Activated T-helper 1 cell treated with anti-CD3 and anti-CD28 coated beads, Interleukin-12 subunit alpha, Interleukin-12 subunit beta, Interleukin-2, Interleukin-4 antibody, amounts not matched to agents 30 ng/mL and 10 ng/mL and 1 ng/mL, durations not matched to agents 14 hours and 24 hours and 36 hours (primary cell): ENCODE data around the gene TIA1. TPM values are rescaled to one million over a fixed set of nuclear protein-coding genes. Genes with fewer than 3 reads are reported as not detected.
A peak's percentile ranks its signal among the peaks of the same experiment; 100 is the strongest.
"Not testable (repeated sequence)": the region's sequence is repeated elsewhere in the genome, so short reads cannot be mapped to it uniquely, and the experiment has no call there.

Experiments
- DNase-seq: peaks from one replicate; pipeline ENCODE4 v3.0.0; 2021; ENCODE audit warnings: low spot score
- H3K27ac Mint-ChIP-seq: one replicate; pipeline ENCODE4 v1.8.0; 2021; ENCODE audit warnings: mild to moderate bottlenecking, mixed read lengths
- H3K27me3 Mint-ChIP-seq: one replicate; pipeline ENCODE4 v1.8.0; 2022; ENCODE audit warnings: mild to moderate bottlenecking, moderate library complexity, mixed read lengths; ENCODE audit not compliant: insufficient read depth
- H3K36me3 Mint-ChIP-seq: one replicate; pipeline ENCODE4 v1.8.0; 2021; ENCODE audit warnings: low read depth, mixed read lengths
- H3K4me1 Mint-ChIP-seq: one replicate; pipeline ENCODE4 v1.8.0; 2021; ENCODE audit warnings: low read depth, mixed read lengths
- H3K4me3 Mint-ChIP-seq: one replicate; pipeline ENCODE4 v1.8.0; 2021; ENCODE audit warnings: mild to moderate bottlenecking, moderate library complexity, mixed read lengths
- H3K9me3 Mint-ChIP-seq: one replicate; pipeline ENCODE4 v1.8.0; 2021; ENCODE audit warnings: mixed read lengths
- intact Hi-C: fragments of 100-400 bp; cut with micrococcal nuclease; formaldehyde crosslinking; loops from one replicate; pipeline ENCODE4 v1.15.1; 2024
- total RNA-seq: library from RNA; stranded (reverse); gene quantifications from 2 replicates; pipeline ENCODE4 v1.2.3, GENCODE V29; 2022

TIA1 gene
- total RNA-seq, 1 donor from 2014 or later: 96.8 TPM

- no peak for DNase-seq
- Mint-ChIP-seq H3K4me1 (no peaks in the 10 kb centered on the region), H3K27me3 (no peaks in the 10 kb centered on the region), H3K9me3 (no peaks in the 10 kb centered on the region), H3K27ac (no peak overlapping the region), H3K4me3 (no peak overlapping the region), H3K36me3 (peaks cover 19% of the 10 kb centered on the region)
- intact Hi-C loops: no loop called here
Observed at GRCh38 chr2:70181363-70181956, 67.0 kb downstream of the TIA1 start.

GRCh38 chr2:70173520-70173919, 74.9 kb downstream of the TIA1 start:
- Mint-ChIP-seq H3K9me3 (no peaks in the 10 kb centered on the region), H3K4me3 (no peak overlapping the region), H3K36me3 (peaks cover 23% of the 10 kb centered on the region), H3K27me3 (no peaks in the 10 kb centered on the region), H3K4me1 (no peaks in the 10 kb centered on the region), H3K27ac (no peak overlapping the region)
- no peak for DNase-seq
- intact Hi-C loops: no loop called here

- H3K4me3 Mint-ChIP-seq, H3K9me3 Mint-ChIP-seq, intact Hi-C loops, H3K27ac Mint-ChIP-seq, H3K4me1 Mint-ChIP-seq, DNase-seq, H3K27me3 Mint-ChIP-seq: not testable (repeated sequence)
- peaks cover 29% of the 10 kb centered on the region for H3K36me3 Mint-ChIP-seq
Observed at GRCh38 chr2:70169654-70170245, 78.7 kb downstream of the TIA1 start.

- Mint-ChIP-seq H3K4me1 (no peaks in the 10 kb centered on the region), H3K4me3 (no peak overlapping the region), H3K36me3 (peaks cover 12% of the 10 kb centered on the region), H3K9me3 (no peaks in the 10 kb centered on the region), H3K27me3 (peaks cover 2% of the 10 kb centered on the region), H3K27ac (peak overlapping the region; percentile 2)
- intact Hi-C loops: no loop called here
- DNase-seq: no peak
Observed at GRCh38 chr2:70161069-70161534, 87.3 kb downstream of the TIA1 start.

GRCh38 chr2:70160545-70160944, 87.9 kb downstream of the TIA1 start:
- Mint-ChIP-seq H3K9me3 (no peaks in the 10 kb centered on the region), H3K4me1 (no peaks in the 10 kb centered on the region), H3K27ac (peak overlapping the region; percentile 2), H3K27me3 (peaks cover 2% of the 10 kb centered on the region), H3K36me3 (peaks cover 13% of the 10 kb centered on the region), H3K4me3 (no peak overlapping the region)
- DNase-seq: no peak
- intact Hi-C loops: no loop called here

Other genes starting within 250 kb of the TIA1 start
- gene PCBP1, start 161.2 kb downstream of the TIA1 start, total RNA-seq: 426 and 427 TPM in 2 replicates
- gene C2orf42, start 57.6 kb downstream of the TIA1 start, total RNA-seq: 21.6 and 24.1 TPM in 2 replicates
- 9.7 and 12.7 TPM in 2 replicates for gene PCYOX1, start 9.5 kb upstream of the TIA1 start, total RNA-seq
- 384 and 385 TPM in 2 replicates for gene SNRPG, start 45.1 kb upstream of the TIA1 start, total RNA-seq
- 88.9 and 89.1 TPM in 2 replicates for gene FAM136A, start 53.4 kb upstream of the TIA1 start, total RNA-seq